HFFc6 (cell line): ENCODE results near the gene PDZRN3. TPM values are rescaled to one million over a fixed set of nuclear protein-coding genes. Genes with fewer than 3 reads are reported as not detected.
A peak's percentile ranks its signal among the peaks of the same experiment; 100 is the strongest.

Experiments
- DNase-seq: peaks from one replicate; pipeline ENCODE4 v3.0.0-alpha.2; 2018
- H3K27ac Mint-ChIP-seq: 2 replicates; pipeline ENCODE4 v1.8.0; 2020; ENCODE audit warnings: mild to moderate bottlenecking, mixed read lengths
- H3K27me3 Mint-ChIP-seq: 2 replicates; pipeline ENCODE4 v1.8.0; 2021; ENCODE audit warnings: mild to moderate bottlenecking, moderate library complexity, mixed read lengths; ENCODE audit not compliant: insufficient read depth
- H3K36me3 Mint-ChIP-seq: 2 replicates; pipeline ENCODE4 v1.8.0; 2021; ENCODE audit warnings: low read depth, mixed read lengths
- H3K4me1 Mint-ChIP-seq: 2 replicates; pipeline ENCODE4 v1.8.0; 2020; ENCODE audit warnings: low read depth, mixed read lengths
- H3K4me3 Mint-ChIP-seq: 2 replicates; pipeline ENCODE4 v1.8.0; 2020; ENCODE audit warnings: mild to moderate bottlenecking, moderate library complexity, mixed read lengths
- H3K9me3 Mint-ChIP-seq: 2 replicates; pipeline ENCODE4 v1.8.0; 2020; ENCODE audit warnings: mild to moderate bottlenecking, mixed read lengths
- total RNA-seq, 6 experiments: library from RNA; stranded (reverse); fragmentation: NEBNext Ultra II Directional; extraction: Animal tissue kit (Norgen Biotek cat#: 25700); gene quantifications; 2 replicates in 1 of 6; 3 replicates in 5 of 6; pipeline ENCODE4 v1.2.3, GENCODE V29; 2021
- TF ChIP-seq, protein P1 (sequence below): fragments of 200-600 bp; sonication (generic); IDR thresholded peaks from 2 replicates; pipeline ENCODE4 v1.5.0; 2021; ENCODE audit warnings: antibody characterized with exemption, mild to moderate bottlenecking

The PDZRN3 gene
- total RNA-seq, 6 experiments from 2014 or later = 15.1 to 18.5 (median 16.7) TPM

DNA sequence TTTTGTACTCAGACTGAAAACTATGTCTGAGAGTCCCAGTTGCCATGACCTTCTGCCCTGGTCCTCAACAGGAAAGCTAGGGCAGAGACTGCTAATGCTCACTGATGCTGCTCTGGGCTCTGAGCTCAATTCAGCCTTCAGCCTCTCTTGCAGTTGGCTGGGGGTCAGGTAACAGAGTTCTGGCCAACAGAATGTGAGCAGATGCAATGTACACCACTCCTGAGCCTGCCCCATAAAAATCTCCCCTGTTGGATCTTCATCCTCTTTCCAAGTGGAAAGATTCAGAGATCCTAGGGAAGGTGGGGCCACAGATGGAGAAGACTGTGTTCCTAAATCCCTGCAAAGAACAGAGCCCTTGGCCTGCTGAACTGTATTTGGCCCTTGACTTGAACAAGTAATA, 87.8 kb downstream of the PDZRN3 start:
- peaks cover 12% of the 10 kb centered on the region for H3K36me3 Mint-ChIP-seq
- H3K9me3 Mint-ChIP-seq = no peaks in the 10 kb centered on the region
- no peaks in the 10 kb centered on the region; the same call in 1 of the 2 replicates for H3K27me3 Mint-ChIP-seq
- TF ChIP-seq, protein P1, sequence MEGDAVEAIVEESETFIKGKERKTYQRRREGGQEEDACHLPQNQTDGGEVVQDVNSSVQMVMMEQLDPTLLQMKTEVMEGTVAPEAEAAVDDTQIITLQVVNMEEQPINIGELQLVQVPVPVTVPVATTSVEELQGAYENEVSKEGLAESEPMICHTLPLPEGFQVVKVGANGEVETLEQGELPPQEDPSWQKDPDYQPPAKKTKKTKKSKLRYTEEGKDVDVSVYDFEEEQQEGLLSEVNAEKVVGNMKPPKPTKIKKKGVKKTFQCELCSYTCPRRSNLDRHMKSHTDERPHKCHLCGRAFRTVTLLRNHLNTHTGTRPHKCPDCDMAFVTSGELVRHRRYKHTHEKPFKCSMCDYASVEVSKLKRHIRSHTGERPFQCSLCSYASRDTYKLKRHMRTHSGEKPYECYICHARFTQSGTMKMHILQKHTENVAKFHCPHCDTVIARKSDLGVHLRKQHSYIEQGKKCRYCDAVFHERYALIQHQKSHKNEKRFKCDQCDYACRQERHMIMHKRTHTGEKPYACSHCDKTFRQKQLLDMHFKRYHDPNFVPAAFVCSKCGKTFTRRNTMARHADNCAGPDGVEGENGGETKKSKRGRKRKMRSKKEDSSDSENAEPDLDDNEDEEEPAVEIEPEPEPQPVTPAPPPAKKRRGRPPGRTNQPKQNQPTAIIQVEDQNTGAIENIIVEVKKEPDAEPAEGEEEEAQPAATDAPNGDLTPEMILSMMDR = no peak
- DNase-seq = no peak
- no peak overlapping the region for H3K27ac Mint-ChIP-seq
- H3K4me1 Mint-ChIP-seq = peaks cover 43% of the 10 kb centered on the region
- no peak overlapping the region for H3K4me3 Mint-ChIP-seq

DNA sequence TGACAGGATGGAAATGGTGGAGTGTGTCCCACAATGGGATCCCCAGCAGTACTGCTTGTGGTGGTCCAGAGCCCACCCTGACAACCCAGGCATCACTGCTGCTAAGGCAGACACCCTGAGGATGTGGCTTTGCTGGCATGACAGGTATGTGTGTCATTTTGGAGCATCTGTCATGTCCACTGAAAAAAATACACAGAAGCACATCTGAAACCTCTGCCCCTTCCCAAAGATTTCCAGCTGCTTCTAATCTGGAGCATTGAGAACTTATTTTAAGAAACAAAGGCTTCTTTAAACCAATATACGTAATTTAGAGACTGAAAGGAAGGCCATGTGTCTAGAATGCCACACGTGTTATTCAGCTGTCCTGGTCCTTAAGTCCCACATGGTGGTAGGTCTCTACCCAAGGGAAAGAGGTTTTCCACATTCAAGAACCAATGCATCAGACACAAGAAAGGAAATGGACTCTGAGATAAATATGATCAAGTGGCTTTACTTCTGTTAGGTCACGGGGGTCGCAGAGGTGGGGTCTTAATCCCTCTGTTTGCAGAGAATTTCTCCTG, 88.3 kb downstream of the PDZRN3 start:
- no peaks in the 10 kb centered on the region for H3K9me3 Mint-ChIP-seq
- peaks cover 40% of the 10 kb centered on the region for H3K4me1 Mint-ChIP-seq
- DNase-seq = no peak
- H3K27ac Mint-ChIP-seq = no peak overlapping the region
- H3K4me3 Mint-ChIP-seq = no peak overlapping the region
- peaks cover 10% of the 10 kb centered on the region for H3K36me3 Mint-ChIP-seq
- TF ChIP-seq, protein P1 = no peak
- no peaks in the 10 kb centered on the region; the same call in 1 of the 2 replicates for H3K27me3 Mint-ChIP-seq

DNA sequence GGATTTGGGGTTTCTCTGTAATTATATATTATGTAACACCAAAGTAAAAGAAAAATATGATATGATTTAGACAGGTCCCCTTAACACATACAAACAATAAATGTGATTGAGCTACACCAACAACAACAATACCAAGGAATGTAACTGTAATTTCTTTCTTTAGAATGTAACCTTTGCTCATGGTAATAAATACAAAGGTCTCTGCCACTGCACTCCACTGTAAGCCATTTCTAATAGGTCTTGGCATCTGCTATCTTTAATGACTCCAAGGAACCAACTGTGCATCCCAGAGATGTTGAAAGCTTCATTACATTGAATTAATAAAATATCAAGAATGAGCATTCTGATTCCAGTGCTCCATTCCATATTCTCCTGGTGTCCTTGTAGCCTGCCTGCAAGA, 88.8 kb downstream of the PDZRN3 start:
- H3K27me3 Mint-ChIP-seq = no peaks in the 10 kb centered on the region; the same call in 1 of the 2 replicates
- no peak for DNase-seq
- H3K9me3 Mint-ChIP-seq = no peaks in the 10 kb centered on the region
- H3K4me1 Mint-ChIP-seq = peaks cover 39% of the 10 kb centered on the region
- peaks cover 10% of the 10 kb centered on the region for H3K36me3 Mint-ChIP-seq
- no peak overlapping the region for H3K27ac Mint-ChIP-seq
- no peak overlapping the region for H3K4me3 Mint-ChIP-seq
- TF ChIP-seq, protein P1 = no peak

DNA sequence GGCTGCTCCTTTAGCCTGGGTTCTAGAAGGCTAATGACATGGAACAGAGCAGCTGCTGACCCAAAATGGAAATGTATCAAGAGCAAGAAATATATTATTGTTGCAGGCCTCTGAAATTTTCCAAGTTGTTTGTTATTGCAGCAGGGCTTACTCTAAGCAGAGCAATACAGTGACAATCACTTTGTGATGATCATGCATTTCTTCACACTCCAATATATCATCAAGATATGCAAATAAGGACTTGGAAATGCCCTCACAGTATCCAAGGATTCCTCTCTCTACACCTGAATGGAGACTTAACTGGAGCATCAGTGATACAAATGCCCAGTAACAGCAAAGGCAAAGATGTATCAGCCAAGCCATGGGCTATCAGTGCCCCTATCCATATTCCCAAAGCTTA, 89.6 kb downstream of the PDZRN3 start:
- no peak for DNase-seq
- TF ChIP-seq, protein P1 = no peak
- H3K27ac Mint-ChIP-seq = no peak overlapping the region

DNA sequence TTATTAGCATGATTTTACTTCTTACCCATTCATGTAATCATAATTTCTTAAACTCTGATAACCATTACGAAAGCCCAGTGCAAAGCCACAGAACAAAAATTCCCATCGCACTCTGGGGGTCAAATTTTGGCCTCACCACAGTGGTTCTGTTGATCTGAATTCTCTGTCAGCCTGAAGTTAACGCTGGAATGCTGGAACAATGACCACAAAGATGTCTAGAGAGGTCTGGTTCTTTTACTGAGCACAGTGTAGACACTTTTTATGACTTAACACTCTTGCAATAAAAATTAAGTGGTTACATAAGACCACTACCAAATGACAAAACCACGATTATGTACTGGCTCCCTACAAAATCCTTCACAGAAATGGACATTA, 94.7 kb downstream of the PDZRN3 start:
- Mint-ChIP-seq H3K9me3 (no peaks in the 10 kb centered on the region), H3K4me3 (no peak overlapping the region; the same call in 1 of the 2 replicates), H3K36me3 (peaks cover 5% of the 10 kb centered on the region), H3K4me1 (peaks cover 22% of the 10 kb centered on the region), H3K27ac (peak overlapping the region; percentile 44), H3K27me3 (no peaks in the 10 kb centered on the region; the same call in 1 of the 2 replicates)
- peak; percentile 47 for DNase-seq
- TF ChIP-seq, protein P1 = no peak

More for the DNA sequence above, 89.6 kb downstream of the PDZRN3 start:
- no peaks in the 10 kb centered on the region for H3K9me3 Mint-ChIP-seq
- H3K4me3 Mint-ChIP-seq = no peak overlapping the region
- no peaks in the 10 kb centered on the region; the same call in 1 of the 2 replicates for H3K27me3 Mint-ChIP-seq
- H3K36me3 Mint-ChIP-seq = peaks cover 5% of the 10 kb centered on the region
- H3K4me1 Mint-ChIP-seq = peaks cover 36% of the 10 kb centered on the region
